ENCODE data around the gene PMVK.

PMVK gene

GRCh38 chr1:154954541-154954940 is 18.0 kb upstream of the PMVK start:
- TF ChIP-seq, protein P1, sequence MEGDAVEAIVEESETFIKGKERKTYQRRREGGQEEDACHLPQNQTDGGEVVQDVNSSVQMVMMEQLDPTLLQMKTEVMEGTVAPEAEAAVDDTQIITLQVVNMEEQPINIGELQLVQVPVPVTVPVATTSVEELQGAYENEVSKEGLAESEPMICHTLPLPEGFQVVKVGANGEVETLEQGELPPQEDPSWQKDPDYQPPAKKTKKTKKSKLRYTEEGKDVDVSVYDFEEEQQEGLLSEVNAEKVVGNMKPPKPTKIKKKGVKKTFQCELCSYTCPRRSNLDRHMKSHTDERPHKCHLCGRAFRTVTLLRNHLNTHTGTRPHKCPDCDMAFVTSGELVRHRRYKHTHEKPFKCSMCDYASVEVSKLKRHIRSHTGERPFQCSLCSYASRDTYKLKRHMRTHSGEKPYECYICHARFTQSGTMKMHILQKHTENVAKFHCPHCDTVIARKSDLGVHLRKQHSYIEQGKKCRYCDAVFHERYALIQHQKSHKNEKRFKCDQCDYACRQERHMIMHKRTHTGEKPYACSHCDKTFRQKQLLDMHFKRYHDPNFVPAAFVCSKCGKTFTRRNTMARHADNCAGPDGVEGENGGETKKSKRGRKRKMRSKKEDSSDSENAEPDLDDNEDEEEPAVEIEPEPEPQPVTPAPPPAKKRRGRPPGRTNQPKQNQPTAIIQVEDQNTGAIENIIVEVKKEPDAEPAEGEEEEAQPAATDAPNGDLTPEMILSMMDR (IDR thresholded peaks at IDR 0.05; ENCODE audit: insufficient read depth, low read length, missing control alignments) = no peak
- POLR2A ChIA-PET = interaction anchor here (2.0 to 3.2 kb wide), 2 partner anchors 16 to 44 kb away, joined by 6 to 22 read pairs; partner anchors contain the start of gene SHC1
- DNase-seq (ENCODE audit: low read depth, low spot score) = no peak
- CTCF ChIA-PET = interaction anchor here (0.7 to 5.5 kb wide), 16 partner anchors 10 to 394 kb away, joined by 3 to 70 read pairs (median 9); partner anchors contain the start of genes LENEP, PMVK and SHC1
- H3K4me3 ChIP-seq (ENCODE audit: low read depth, low read length) = peak overlapping the region; percentile 66

DNA sequence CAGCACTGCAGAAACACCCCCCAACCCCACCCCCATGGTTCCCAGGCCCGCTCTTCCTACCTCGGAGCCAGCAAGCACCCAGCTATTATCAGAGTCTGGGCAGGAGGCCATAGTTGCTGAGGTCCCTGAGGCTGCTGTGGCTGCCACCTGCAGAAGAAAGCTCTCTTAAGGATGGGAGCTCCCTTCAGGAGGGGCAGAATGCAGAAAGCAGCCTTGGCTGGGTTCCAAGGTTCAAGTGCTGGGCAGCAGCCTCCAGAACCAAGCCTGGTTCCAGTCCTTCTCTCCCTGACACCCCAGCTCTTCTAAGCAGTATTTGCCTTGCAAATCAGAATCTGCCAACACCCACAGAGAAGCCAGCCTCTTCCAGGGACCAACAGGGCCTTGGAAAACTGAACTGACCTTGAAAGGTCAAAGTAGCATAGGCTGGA is 17.1 kb upstream of the PMVK start:
- POLR2A ChIA-PET = no interaction called here
- H3K4me3 ChIP-seq (ENCODE audit: low read depth, low read length) = no peak overlapping the region
- CTCF ChIA-PET = interaction anchor here (1.4 to 5.5 kb wide), 8 partner anchors 8 to 394 kb away, joined by 3 to 70 read pairs (median 15); partner anchors contain the start of genes LENEP and PYGO2
- no peak for DNase-seq (ENCODE audit: low read depth, low spot score)
- TF ChIP-seq, protein P1 (IDR thresholded peaks at IDR 0.05; ENCODE audit: insufficient read depth, low read length, missing control alignments) = no peak

GRCh38 chr1:154952664-154953063 is 16.1 kb upstream of the PMVK start:
- no peak for DNase-seq (ENCODE audit: low read depth, low spot score)
- ChIA-PET POLR2A (interaction anchor here (0.5 kb wide), 1 partner anchor 21 kb away, joined by 3 read pairs; no protein-coding TSS in a partner anchor), CTCF (interaction anchor here (1.0 to 5.5 kb wide), 7 partner anchors 9 to 393 kb away, joined by 3 to 70 read pairs (median 6); partner anchors contain the start of genes LENEP, PMVK and PYGO2)
- TF ChIP-seq, protein P1 (IDR thresholded peaks at IDR 0.05; ENCODE audit: insufficient read depth, low read length, missing control alignments) = no peak
- H3K4me3 ChIP-seq (ENCODE audit: low read depth, low read length) = no peak overlapping the region

- TF ChIP-seq, protein P1 (IDR thresholded peaks at IDR 0.05; ENCODE audit: insufficient read depth, low read length, missing control alignments) = no peak
- ChIA-PET POLR2A (interaction anchor here (0.5 to 1.5 kb wide), 2 partner anchors 15 to 22 kb away, joined by 3 read pairs; partner anchors contain the start of gene PMVK), CTCF (interaction anchor here (1.0 to 5.5 kb wide), 8 partner anchors 10 to 392 kb away, joined by 3 to 70 read pairs (median 6); partner anchors contain the start of genes LENEP, PMVK and PYGO2)
- DNase-seq (ENCODE audit: low read depth, low spot score) = no peak
- H3K4me3 ChIP-seq (ENCODE audit: low read depth, low read length) = no peak overlapping the region
Observed at GRCh38 chr1:154951901-154952657, 15.6 kb upstream of the PMVK start.

DNA sequence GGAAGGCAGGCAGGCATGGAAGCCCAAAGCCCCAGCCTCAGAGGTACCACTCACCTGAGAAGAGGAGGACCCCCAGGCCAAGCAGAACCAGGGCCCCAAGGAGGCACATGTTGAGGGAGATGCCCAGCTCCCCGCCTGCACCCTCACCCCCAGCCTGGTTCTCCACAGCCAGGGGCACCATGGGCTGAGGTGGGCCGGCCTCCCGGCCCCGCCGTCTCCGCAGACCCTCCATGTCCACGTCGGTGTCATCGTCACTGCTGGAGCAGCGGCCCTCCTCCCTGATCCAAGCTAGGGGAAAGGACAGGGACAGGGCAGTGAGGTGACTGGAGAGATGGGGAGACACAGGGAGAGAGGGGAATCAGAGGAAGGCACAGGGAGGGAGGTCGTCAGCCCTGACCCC is 11.6 kb upstream of the PMVK start:
- no peak for DNase-seq (ENCODE audit: low read depth, low spot score)
- POLR2A ChIA-PET = no interaction called here
- TF ChIP-seq, protein P1 (IDR thresholded peaks at IDR 0.05; ENCODE audit: insufficient read depth, low read length, missing control alignments) = no peak
- H3K4me3 ChIP-seq (ENCODE audit: low read depth, low read length) = no peak overlapping the region
- CTCF ChIA-PET = interaction anchor here (1.2 kb wide), 1 partner anchor 51 kb away, joined by 4 read pairs; no protein-coding TSS in a partner anchor

Measured in AG04449 (cell line).